H1 (cell line): ENCODE results near the gene PKP3. TPM values are rescaled to one million over a fixed set of nuclear protein-coding genes. Genes with fewer than 3 reads are reported as not detected.

Experiments
- CTCF ChIA-PET: fragments of 300-600 bp; sonication (Branson Sonifier 250); formaldehyde crosslinking; loops from one replicate; lab custom pipeline; 2021; ENCODE audit not compliant: partially characterized antibody; lab: Charles Lee
- POLR2A ChIA-PET: fragments of 300-600 bp; sonication (Branson Sonifier 250); formaldehyde crosslinking; loops from one replicate; lab custom pipeline; 2021; ENCODE audit warnings: inconsistent platforms; ENCODE audit not compliant: partially characterized antibody; lab: Charles Lee
- DNase-seq, 2 experiments: peaks; one replicate each; pipeline versions ENCODE4 v3.0.0 to v3.0.0-alpha.2; 2010 to 2022; ENCODE audit warnings: low spot score in 2 of 2, low read depth in 1 of 2, mixed read lengths in 1 of 2
- FAIRE-seq: peaks from 2 replicates; lab custom pipeline; 2011; peaks lifted over from hg19 to GRCh38; lab: Jason Lieb, UNC
- H2AFZ ChIP-seq: 2 replicates; pipeline ENCODE4 v1.8.1; 2012; ENCODE audit warnings: low read length, inconsistent platforms
- H2AK5ac ChIP-seq: 2 replicates; pipeline ENCODE4 v1.6.1; 2013; ENCODE audit warnings: low read depth, low read length
- H2BK120ac ChIP-seq: replicated peaks from 2 replicates; pipeline ENCODE3; 2013; ENCODE audit warnings: low read depth, low read length, inconsistent platforms
- H2BK12ac ChIP-seq: 2 replicates; pipeline ENCODE4 v1.6.1; 2013; ENCODE audit warnings: low read depth, low read length
- H2BK15ac ChIP-seq: 2 replicates; pipeline ENCODE4 v1.6.1; 2013; ENCODE audit warnings: low read length
- H2BK20ac ChIP-seq: 2 replicates; pipeline ENCODE4 v1.6.1; 2013; ENCODE audit warnings: low read length
- H2BK5ac ChIP-seq: 2 replicates; pipeline ENCODE4 v1.6.1; 2013; ENCODE audit warnings: low read depth, low read length
- H3K14ac ChIP-seq: 2 replicates; pipeline ENCODE4 v1.6.1; 2013; ENCODE audit warnings: inconsistent platforms; ENCODE audit not compliant: insufficient read length
- H3K18ac ChIP-seq: 2 replicates; pipeline ENCODE4 v1.6.1; 2013; ENCODE audit warnings: low read length; ENCODE audit errors: extremely low read depth
- H3K23ac ChIP-seq: 2 replicates; pipeline ENCODE4 v1.6.1; 2013; ENCODE audit warnings: inconsistent platforms; ENCODE audit not compliant: insufficient read length
- H3K23me2 ChIP-seq: 2 replicates; pipeline ENCODE4 v1.6.1; 2013; ENCODE audit warnings: low read depth, low read length
- H3K27ac ChIP-seq: 2 replicates; pipeline ENCODE4 v1.6.1; 2011; ENCODE audit warnings: low read depth, low read length, inconsistent platforms
- H3K27me3 ChIP-seq, 4 experiments: replicated peaks in 1 of 4; 1 replicate in 1 of 4; 2 replicates in 3 of 4; pipeline versions ENCODE4 v1.6.1 to v1.8.1; 2011 to 2013; ENCODE audit warnings: low read length in 3 of 4, mild to moderate bottlenecking in 3 of 4, inconsistent platforms in 2 of 4, mixed read lengths in 2 of 4, moderate library complexity in 1 of 4; ENCODE audit not compliant: control insufficient read depth in 3 of 4, insufficient read depth in 3 of 4; ENCODE audit errors: extremely low read depth in 1 of 4
- H3K36me3 ChIP-seq, 4 experiments: 2 replicates each; pipeline versions ENCODE4 v1.6.1 to v1.8.1; 2011 to 2013; ENCODE audit warnings: mild to moderate bottlenecking in 4 of 4, low read length in 3 of 4, moderate library complexity in 2 of 4, control low read depth in 1 of 4, inconsistent platforms in 1 of 4; ENCODE audit not compliant: insufficient read depth in 4 of 4, control insufficient read depth in 2 of 4
- H3K4ac ChIP-seq: replicated peaks from 2 replicates; pipeline ENCODE3; 2013; ENCODE audit warnings: low read length, low read depth, mixed read lengths, inconsistent platforms; ENCODE audit not compliant: insufficient read length
- H3K4me1 ChIP-seq, 4 experiments: replicated peaks in 1 of 4; 1 replicate in 1 of 4; 2 replicates in 3 of 4; pipeline versions ENCODE4 v1.6.1 to v1.8.1; 2011 to 2013; ENCODE audit warnings: low read length in 3 of 4, inconsistent platforms in 2 of 4, mixed read lengths in 1 of 4; ENCODE audit not compliant: insufficient read depth in 4 of 4, control insufficient read depth in 3 of 4
- H3K4me2 ChIP-seq, 2 experiments: 2 replicates each; pipeline versions ENCODE4 v1.6.1 to v1.8.1; 2011 to 2013; ENCODE audit warnings: low read depth in 2 of 2, low read length in 2 of 2, control low read depth in 1 of 2, inconsistent platforms in 1 of 2, mild to moderate bottlenecking in 1 of 2; ENCODE audit not compliant: insufficient read depth in 1 of 2
- H3K4me3 ChIP-seq, 4 experiments: fragments of 200-600, 300-600 bp in 1 of 4; sonication (generic), shearing (Covaris generic), sonication (Bioruptor Twin) in 1 of 4; 2 replicates each; pipeline versions ENCODE4 v1.5.1 to v1.8.1; 2011 to 2016; ENCODE audit warnings: low read length in 4 of 4, low read depth in 3 of 4, control low read depth in 2 of 4, inconsistent platforms in 2 of 4, mild to moderate bottlenecking in 2 of 4, mixed read lengths in 1 of 4, moderate library complexity in 1 of 4; ENCODE audit not compliant: insufficient read depth in 2 of 4; ENCODE audit errors: extremely low read depth in 1 of 4
- H3K56ac ChIP-seq: replicated peaks from 2 replicates; pipeline ENCODE3; 2013; ENCODE audit warnings: low read depth, mild to moderate bottlenecking, mixed read lengths, low read length, inconsistent platforms; ENCODE audit not compliant: insufficient read length
- H3K79me1 ChIP-seq: 2 replicates; pipeline ENCODE4 v1.6.1; 2013; ENCODE audit warnings: low read depth, low read length, control low read depth
- H3K79me2 ChIP-seq, 2 experiments: 2 replicates each; pipeline versions ENCODE4 v1.6.1 to v1.8.1; 2012 to 2013; ENCODE audit warnings: low read length in 2 of 2, mild to moderate bottlenecking in 2 of 2, inconsistent platforms in 1 of 2; ENCODE audit not compliant: insufficient read depth in 2 of 2, control insufficient read depth in 1 of 2
- H3K9ac ChIP-seq, 4 experiments: replicated peaks in 1 of 4; 1 replicate in 1 of 4; 2 replicates in 3 of 4; pipeline versions ENCODE4 v1.6.1 to v1.8.1; 2011 to 2013; ENCODE audit warnings: low read depth in 3 of 4, low read length in 3 of 4, control low read depth in 2 of 4, mild to moderate bottlenecking in 2 of 4, moderate library complexity in 2 of 4, inconsistent platforms in 1 of 4; ENCODE audit errors: extremely low read depth in 1 of 4
- H3K9me3 ChIP-seq, 2 experiments: 2 replicates each; pipeline versions ENCODE4 v1.6.1 to v1.8.1; 2012 to 2013; ENCODE audit warnings: mild to moderate bottlenecking in 2 of 2, moderate library complexity in 2 of 2, control low read depth in 1 of 2, inconsistent platforms in 1 of 2, low read depth in 1 of 2, low read length in 1 of 2, mixed read lengths in 1 of 2; ENCODE audit not compliant: insufficient read depth in 2 of 2
- H4K20me1 ChIP-seq, 2 experiments: replicated peaks in 1 of 2; 2 replicates each; pipeline versions ENCODE3 to v1.8.1; 2011 to 2013; ENCODE audit warnings: inconsistent platforms in 2 of 2, low read length in 2 of 2, mild to moderate bottlenecking in 1 of 2; ENCODE audit not compliant: insufficient read depth in 2 of 2, control insufficient read depth in 1 of 2
- H4K5ac ChIP-seq: 2 replicates; pipeline ENCODE4 v1.6.1; 2013; ENCODE audit warnings: low read length, low read depth, mixed read lengths, inconsistent platforms; ENCODE audit not compliant: insufficient read length
- H4K8ac ChIP-seq: 2 replicates; pipeline ENCODE4 v1.8.0; 2013; ENCODE audit warnings: mild to moderate bottlenecking, moderate library complexity, low read length, inconsistent platforms; ENCODE audit not compliant: insufficient read depth; ENCODE audit errors: extremely low read depth
- H4K91ac ChIP-seq: replicated peaks from 2 replicates; pipeline ENCODE3; 2013; ENCODE audit warnings: low read length, mixed read lengths, inconsistent platforms; ENCODE audit not compliant: insufficient read length
- BRCA1 ChIP-seq: IDR thresholded peaks from 2 replicates; pipeline ENCODE4 v1.6.1; 2012; ENCODE audit warnings: low read depth, low read length, improper control_type of control experiment
- CEBPB ChIP-seq: IDR thresholded peaks from 2 replicates; pipeline ENCODE4 v1.6.1; 2012; ENCODE audit warnings: low read depth, low read length
- HDAC2 ChIP-seq, 2 experiments: fragments of 300-600 bp in 1 of 2; sonication (generic) in 1 of 2; IDR thresholded peaks; 2 replicates each; pipeline ENCODE4 v1.6.1; 2011 to 2012; ENCODE audit warnings: low read depth in 2 of 2, low read length in 2 of 2, mild to moderate bottlenecking in 2 of 2, moderate library complexity in 2 of 2, borderline replicate concordance in 1 of 2, inconsistent platforms in 1 of 2
- JUND ChIP-seq: IDR thresholded peaks from 2 replicates; pipeline ENCODE4 v1.6.1; 2011; ENCODE audit warnings: mild to moderate bottlenecking, improper control_type of control experiment, low read length
- NANOG ChIP-seq: IDR thresholded peaks from 2 replicates; pipeline ENCODE4 v1.6.1; 2011; ENCODE audit warnings: low read length, low read depth, mild to moderate bottlenecking, inconsistent platforms; ENCODE audit not compliant: insufficient read depth, poor library complexity, severe bottlenecking
- WGBS, 2 experiments: shearing (Covaris generic) in 1 of 2; methylation state at CpG; one replicate each; pipeline versions ENCODE4 v1.1.6 to v1.1.7; 2013 to 2015; ENCODE audit warnings: low lambda C conversion rate in 2 of 2, mixed read lengths in 2 of 2, inconsistent platforms in 1 of 2, low coverage in 1 of 2, missing lambda C conversion rate in 1 of 2; ENCODE audit not compliant: insufficient replicate concordance in 2 of 2, insufficient coverage in 1 of 2, insufficient read length in 1 of 2; ENCODE audit errors: extremely low coverage in 1 of 2, missing lambda C conversion rate in 1 of 2; 5-methylcytosine and 5-hydroxymethylcytosine counted together
- polyA plus RNA-seq, 7 experiments: library from polyadenylated mRNA; depleted of rRNA in 3 of 7; stranded (reverse) in 5 of 7; unstranded in 2 of 7; fragments of >200 nt in 5 of 7; fragments of 200-250 nt in 2 of 7; gene quantifications; 1 replicate in 5 of 7; 2 replicates in 1 of 7; 4 replicates in 1 of 7; pipeline versions ENCODE4 v1.2.1 to v1.2.3, GENCODE V29; 2011 to 2013; ENCODE audit warnings: missing spikeins in 2 of 7, mixed read lengths in 2 of 7
- total RNA-seq: library from RNA; stranded (reverse); fragmentation: NEBNext Ultra II Directional; extraction: Animal tissue kit (Norgen Biotek cat#: 25700); gene quantifications from 2 replicates; pipeline ENCODE4 v1.2.1, GENCODE V29; 2021

Gene PKP3
- total and polyA plus RNA-seq, 2 of the 8 experiments (the other 6 are each of a cell fraction or from before 2014, with no cell fraction given) = 16.7 to 28.7 TPM

DNA sequence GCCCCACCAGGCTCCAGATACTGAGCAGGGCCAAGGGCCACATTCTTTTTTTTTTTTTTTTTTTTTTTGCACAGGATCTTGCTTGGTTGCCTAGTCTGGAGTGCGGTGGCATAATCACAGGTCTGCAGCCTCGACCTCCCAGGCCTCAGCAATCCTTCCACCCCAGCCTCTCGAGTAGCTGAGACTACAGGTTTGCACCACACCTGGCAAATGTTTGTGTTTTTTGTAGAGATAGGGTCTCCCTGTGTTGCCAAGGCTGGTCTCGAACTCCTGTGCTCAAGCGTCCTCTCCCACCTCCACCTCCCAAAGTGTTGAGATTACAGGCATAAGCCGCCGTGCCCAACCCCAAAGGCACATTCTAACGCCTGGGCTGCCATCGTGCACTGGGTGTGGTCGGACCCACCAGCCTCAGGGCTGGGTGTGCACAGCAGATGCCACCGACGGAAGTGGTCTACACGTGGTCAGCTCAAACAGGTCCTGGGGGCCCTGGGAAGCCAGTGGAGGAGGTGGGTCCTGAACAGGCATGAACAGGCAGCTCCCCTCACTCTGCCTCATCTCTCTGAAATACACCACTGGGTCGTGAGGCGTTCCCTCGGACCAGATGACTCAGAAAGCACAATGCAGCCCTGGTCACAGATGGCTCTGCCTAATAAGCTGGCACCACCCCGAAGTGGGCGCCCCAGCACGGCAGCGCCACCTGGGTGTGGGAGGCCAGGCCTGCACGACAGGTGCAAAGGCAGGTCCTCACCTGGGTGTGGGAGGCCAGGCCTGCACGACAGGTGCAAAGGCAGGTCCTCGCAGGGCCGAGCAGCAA is 29.9 kb upstream of the PKP3 start:
- CTCF ChIA-PET = interaction anchor here (0.6 to 13.4 kb wide), 54 partner anchors 8 to 1156 kb away, joined by 3 to 212 read pairs (median 6); partner anchors contain the start of genes BET1L, IFITM2, NLRP6 and PKP3
- FAIRE-seq = peak; percentile 79
- TF ChIP-seq NANOG = no peak
- no peak for TF ChIP-seq CEBPB
- TF ChIP-seq JUND = no peak
- 0 out of 4 replicates have a peak, but pooled peaks of 1 of the 2 experiments have one; percentile 27 for TF ChIP-seq HDAC2 (IDR thresholded peaks at IDR 0.05; ENCODE audit: borderline replicate concordance in 1 of 2, low read depth in 2 of 2, low read length in 2 of 2)
- TF ChIP-seq BRCA1 = no peak

More for the DNA sequence above, 29.9 kb upstream of the PKP3 start:
- no peak overlapping the region for H2BK5ac ChIP-seq
- peak; percentile 51 to 89 for DNase-seq
- H2BK15ac ChIP-seq = peak overlapping the region; percentile 31; the same call in 1 of the 2 replicates
- peaks cover 0 to 10% (median 5%) of the 10 kb centered on the region in 4 experiments; a peak in 5 of 7 replicates for H3K4me1 ChIP-seq
- H4K5ac ChIP-seq = peak overlapping the region; percentile 47
- H3K9ac ChIP-seq = no peak overlapping the region
- POLR2A ChIA-PET = interaction anchor here (0.6 to 2.0 kb wide), 20 partner anchors 8 to 168 kb away, joined by 3 to 6 read pairs (median 4); partner anchors contain the start of gene NLRP6
- peaks cover 0 to 5% (median 2%) of the 10 kb centered on the region in 4 experiments; a peak in 1 of 7 replicates for H3K27me3 ChIP-seq
- H3K23me2 ChIP-seq = peaks cover 3% of the 10 kb centered on the region; the same call in 1 of the 2 replicates
- H3K14ac ChIP-seq = no peak overlapping the region
- H3K4ac ChIP-seq = no peak overlapping the region
- H2AFZ ChIP-seq = peak overlapping the region; percentile 87; the same call in 1 of the 2 replicates
- H4K8ac ChIP-seq = peak overlapping the region; percentile 58; the same call in 1 of the 2 replicates
- 0 out of 2 replicates have a peak overlapping the region, but pooled peaks have one; percentile 21 for H2BK20ac ChIP-seq
- 76% methylated on average over 24 of the region's 24 CpGs; no CpG with 5 or more reads in 1 of the 2 experiments for WGBS, 2 experiments
- H4K20me1 ChIP-seq = peaks cover 0 to 2% of the 10 kb centered on the region in 2 experiments
- no peaks in the 10 kb centered on the region for H3K79me1 ChIP-seq
- peak overlapping the region; percentile 75; the same call in 1 of the 2 replicates for H2AK5ac ChIP-seq
- H3K4me3 ChIP-seq = no peak overlapping the region
- H3K56ac ChIP-seq = no peak overlapping the region
- no peak overlapping the region for H3K27ac ChIP-seq
- peaks cover 16 to 20% of the 10 kb centered on the region in 2 experiments; a peak in 3 of 4 replicates for H3K9me3 ChIP-seq
- no peak overlapping the region for H3K23ac ChIP-seq
- H3K36me3 ChIP-seq = no peaks in the 10 kb centered on the region
- H2BK120ac ChIP-seq = no peak overlapping the region
- H3K79me2 ChIP-seq = no peaks in the 10 kb centered on the region
- H3K4me2 ChIP-seq = no peak overlapping the region; a peak in 1 of 4 replicates
- 0 out of 2 replicates have a peak overlapping the region, but pooled peaks have one; percentile 33 for H2BK12ac ChIP-seq
- peak overlapping the region; percentile 65 for H4K91ac ChIP-seq
- H3K18ac ChIP-seq = no peak overlapping the region
